SK-N-SH treated with all-trans-retinoic acid at 6 μM for 48 hours (cell line): ENCODE results near the gene SLC35F4.
"Not testable (repeated sequence)": the region's sequence is repeated elsewhere in the genome, so short reads cannot be mapped to it uniquely, and the experiment has no call there.

Source experiments
- ARNTL ChIP-seq: fragments of 450-650 bp; formaldehyde crosslinking; IDR thresholded peaks from 2 replicates; pipeline ENCODE4 v1.5.0; 2020; ENCODE audit warnings: low read depth, mild to moderate bottlenecking, moderate library complexity, borderline replicate concordance
- CSRNP3 ChIP-seq: fragments of 250-450 bp; sonication (Bioruptor Pico); IDR thresholded peaks from 2 replicates; pipeline ENCODE4 v1.5.1; 2021; ENCODE audit warnings: mild to moderate bottlenecking, moderate library complexity
- PATZ1 ChIP-seq: fragments of 250-450 bp; sonication (Bioruptor Pico); IDR thresholded peaks from 2 replicates; pipeline ENCODE4 v1.8.0; 2020; ENCODE audit warnings: mild to moderate bottlenecking, moderate library complexity, borderline replicate concordance
- POU6F1 ChIP-seq: fragments of 250-450 bp; sonication (Bioruptor Pico); IDR thresholded peaks from 2 replicates; pipeline ENCODE4 v1.8.0; 2021; ENCODE audit warnings: low read depth, mild to moderate bottlenecking, moderate library complexity, borderline replicate concordance
- PPARA ChIP-seq: fragments of 250-450 bp; sonication (Bioruptor Pico); IDR thresholded peaks from 2 replicates; pipeline ENCODE4 v1.5.0; 2020; ENCODE audit warnings: mild to moderate bottlenecking, borderline replicate concordance
- RARB ChIP-seq: fragments of 250-450 bp; sonication (Bioruptor Pico); IDR thresholded peaks from 2 replicates; pipeline ENCODE4 v1.8.0; 2021; ENCODE audit warnings: mild to moderate bottlenecking, moderate library complexity
- TCF4 ChIP-seq: fragments of 250-450 bp; sonication (Bioruptor Pico); IDR thresholded peaks from 2 replicates; pipeline ENCODE4 v1.8.0; 2021; ENCODE audit warnings: mild to moderate bottlenecking, moderate library complexity, borderline replicate concordance
- TSHZ2 ChIP-seq: fragments of 250-450 bp; sonication (Bioruptor Pico); IDR thresholded peaks from 2 replicates; pipeline ENCODE4 v1.5.0; 2020; ENCODE audit warnings: mild to moderate bottlenecking, moderate library complexity
- ZFP3 ChIP-seq: fragments of 250-450 bp; sonication (Bioruptor Pico); IDR thresholded peaks from 2 replicates; pipeline ENCODE4 v1.5.0; 2020; ENCODE audit warnings: mild to moderate bottlenecking, moderate library complexity
- ZNF70 ChIP-seq: fragments of 450-650 bp; formaldehyde crosslinking; IDR thresholded peaks from 2 replicates; pipeline ENCODE4 v1.5.0; 2020; ENCODE audit warnings: mild to moderate bottlenecking, moderate library complexity

- not testable (repeated sequence) for TF ChIP-seq RARB; ZNF70 (CRISPR knock-in tag); ZFP3 (CRISPR knock-in tag); POU6F1 (CRISPR knock-in tag); PATZ1 (CRISPR knock-in tag); ARNTL (CRISPR knock-in tag); PPARA (CRISPR knock-in tag); TCF4 (CRISPR knock-in tag); CSRNP3 (CRISPR knock-in tag); TSHZ2 (CRISPR knock-in tag)
Observed at GRCh38 chr14:57722141-57722540, 143.8 kb downstream of the SLC35F4 start.
